HG02759 (cell line): ENCODE data around the gene F12.
"Not testable (repeated sequence)": the region's sequence is repeated elsewhere in the genome, so short reads cannot be mapped to it uniquely, and the experiment has no call there.

Experiments
- ATAC-seq: cut with Tn5 transposase; IDR thresholded peaks from one replicate; pipeline ENCODE4 v1.9.1; 2021; ENCODE audit warnings: mild to moderate bottlenecking, moderate library complexity; ENCODE audit not compliant: unreplicated experiment

The F12 gene

DNA sequence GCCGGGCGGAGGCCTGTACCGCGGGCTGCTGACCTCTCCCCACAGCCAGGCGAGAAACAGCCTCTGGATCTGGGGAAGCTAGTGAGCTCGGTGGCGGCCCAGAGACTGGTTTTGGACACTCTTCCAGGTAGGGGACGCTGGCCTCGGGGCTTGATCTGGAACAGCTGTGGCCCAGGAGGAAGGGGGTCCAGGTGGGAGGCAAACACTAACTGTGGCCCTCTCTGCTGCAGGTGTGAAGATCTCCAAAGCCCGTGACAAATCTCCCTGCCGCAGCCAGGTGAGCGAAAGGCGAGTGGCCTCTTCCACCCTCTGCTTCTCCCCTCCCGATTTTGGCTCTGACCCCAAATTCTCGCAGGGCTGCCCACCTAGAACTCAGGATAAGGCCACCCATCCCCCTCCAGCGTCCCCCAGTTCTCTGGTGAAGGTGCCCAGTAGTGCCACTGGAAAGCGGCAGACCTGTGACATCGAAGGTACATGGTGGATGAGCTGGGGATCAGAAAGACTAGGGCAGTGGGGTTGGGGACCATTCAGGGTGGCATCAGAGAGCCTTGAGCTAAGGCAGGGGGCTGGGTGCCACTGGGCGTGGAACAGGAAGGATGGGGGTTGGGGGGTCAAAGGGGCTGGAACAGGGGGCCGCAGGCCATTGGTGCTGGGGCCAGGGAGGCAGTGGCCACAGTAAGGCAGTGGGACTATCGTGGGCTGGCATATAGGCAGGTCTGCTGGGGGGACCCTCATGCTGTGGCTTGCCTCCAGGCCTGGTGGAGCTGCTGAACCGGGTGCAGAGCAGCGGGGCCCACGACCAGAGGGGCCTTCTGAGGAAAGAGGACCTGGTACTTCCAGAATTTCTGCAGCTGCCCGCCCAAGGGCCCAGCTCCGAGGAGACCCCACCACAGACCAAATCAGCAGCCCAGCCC is 38.0 kb downstream of the F12 start:
- ATAC-seq: peak; percentile 2

DNA sequence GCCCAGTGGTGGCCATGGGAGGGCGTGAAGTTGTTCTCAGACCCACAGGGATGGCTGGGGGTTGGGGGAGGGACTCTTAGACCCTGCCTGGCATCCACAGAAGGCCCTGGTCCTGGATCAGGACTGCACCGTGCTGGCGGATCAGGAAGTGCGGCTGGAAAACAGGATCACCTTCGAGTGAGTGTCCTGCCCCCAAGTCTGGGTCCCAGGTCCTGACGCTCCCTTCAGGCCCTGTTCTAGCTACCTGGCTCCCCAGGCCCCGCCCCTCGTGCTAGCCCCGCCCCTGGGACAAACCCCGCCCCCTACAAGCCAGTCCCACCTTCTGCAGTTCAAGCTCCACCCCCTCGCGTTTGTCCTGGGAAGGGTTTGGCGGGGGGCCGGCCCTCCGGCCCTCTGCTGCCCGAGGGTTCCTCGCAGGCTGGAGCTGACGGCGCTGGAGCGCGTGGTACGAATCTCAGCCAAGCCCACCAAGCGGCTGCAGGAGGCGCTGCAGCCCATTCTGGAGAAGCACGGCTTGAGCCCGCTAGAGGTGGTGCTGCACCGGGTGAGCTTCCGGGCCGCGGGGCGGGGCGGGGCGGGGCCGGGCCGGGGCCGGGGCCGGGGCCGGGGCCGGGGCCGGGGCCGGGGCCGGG is 38.8 kb downstream of the F12 start:
- peak; percentile 76 for ATAC-seq

DNA sequence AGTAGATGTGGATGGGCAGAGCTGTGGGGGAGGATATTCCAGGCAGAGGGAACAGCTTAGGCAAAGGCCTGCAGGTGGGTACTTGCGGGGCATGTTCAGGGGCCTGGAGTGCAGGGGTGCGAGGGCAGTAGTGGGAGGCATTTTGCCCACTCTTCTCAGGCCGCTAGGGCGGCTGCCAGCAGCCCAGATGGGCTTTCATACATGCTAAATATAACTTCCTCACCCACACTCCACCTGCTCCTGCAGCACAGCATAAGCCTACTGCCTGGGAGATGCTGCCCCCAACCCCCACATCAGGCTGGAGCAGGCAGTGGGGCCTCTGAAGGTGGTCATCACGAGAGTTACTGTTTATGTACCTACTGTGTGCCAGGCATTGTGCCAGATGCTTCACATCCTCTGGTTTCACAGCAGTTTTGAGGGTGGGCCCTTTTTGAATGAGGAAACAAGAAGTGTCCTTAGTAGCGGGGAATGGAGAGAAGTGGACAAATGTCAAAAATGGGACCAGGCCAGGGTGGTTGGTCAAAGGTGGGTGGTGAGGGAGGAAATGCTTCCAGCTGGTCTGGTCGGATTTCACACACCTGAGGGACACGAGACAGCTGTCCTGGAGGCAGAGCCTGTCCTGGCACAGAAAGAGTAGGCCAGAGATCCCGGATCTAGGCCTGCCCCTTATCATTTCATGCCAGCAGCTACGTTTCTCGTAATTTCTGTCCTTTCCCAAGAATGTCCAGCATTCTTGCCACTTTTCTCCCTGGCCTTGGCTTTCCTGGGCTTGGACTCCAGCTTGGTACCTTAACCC is 39.5 kb downstream of the F12 start:
- no peak for ATAC-seq

DNA sequence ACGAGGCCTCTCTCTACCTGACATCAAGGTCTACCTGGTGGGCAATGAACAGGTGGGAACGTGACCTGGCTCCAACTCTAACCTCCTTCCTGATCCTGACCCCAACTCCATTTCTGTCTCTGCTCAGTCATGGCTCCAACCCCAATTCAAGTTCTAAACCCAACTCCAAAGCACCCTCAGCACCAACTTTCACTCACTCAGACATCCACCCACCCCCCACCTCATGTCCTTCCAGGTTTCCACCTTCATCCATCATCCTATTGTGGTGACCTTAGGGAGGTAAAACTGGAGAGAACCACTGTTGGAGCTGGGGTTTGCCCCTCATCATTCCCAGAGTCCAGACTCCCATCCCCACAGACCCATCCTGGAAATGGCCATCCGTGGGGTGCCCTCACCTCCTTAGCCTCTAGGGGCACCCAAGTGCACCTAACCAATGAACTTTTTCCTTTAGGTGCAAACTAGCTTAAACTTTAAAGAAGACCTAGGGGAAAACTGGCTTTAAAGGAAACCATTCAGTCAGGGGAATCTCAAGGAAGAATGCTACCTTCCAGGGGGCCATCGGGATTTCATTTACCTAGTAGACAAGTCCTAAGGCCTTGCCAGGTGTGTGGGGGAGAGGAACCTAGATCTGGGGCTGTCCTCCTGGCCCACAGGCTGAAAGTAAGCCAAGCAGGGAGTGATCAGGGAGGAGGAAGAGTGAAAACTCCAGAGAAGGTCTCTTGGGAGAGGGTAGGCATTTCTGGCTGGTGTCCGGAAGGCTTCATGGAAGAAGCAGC is 40.3 kb downstream of the F12 start:
- no peak for ATAC-seq

DNA sequence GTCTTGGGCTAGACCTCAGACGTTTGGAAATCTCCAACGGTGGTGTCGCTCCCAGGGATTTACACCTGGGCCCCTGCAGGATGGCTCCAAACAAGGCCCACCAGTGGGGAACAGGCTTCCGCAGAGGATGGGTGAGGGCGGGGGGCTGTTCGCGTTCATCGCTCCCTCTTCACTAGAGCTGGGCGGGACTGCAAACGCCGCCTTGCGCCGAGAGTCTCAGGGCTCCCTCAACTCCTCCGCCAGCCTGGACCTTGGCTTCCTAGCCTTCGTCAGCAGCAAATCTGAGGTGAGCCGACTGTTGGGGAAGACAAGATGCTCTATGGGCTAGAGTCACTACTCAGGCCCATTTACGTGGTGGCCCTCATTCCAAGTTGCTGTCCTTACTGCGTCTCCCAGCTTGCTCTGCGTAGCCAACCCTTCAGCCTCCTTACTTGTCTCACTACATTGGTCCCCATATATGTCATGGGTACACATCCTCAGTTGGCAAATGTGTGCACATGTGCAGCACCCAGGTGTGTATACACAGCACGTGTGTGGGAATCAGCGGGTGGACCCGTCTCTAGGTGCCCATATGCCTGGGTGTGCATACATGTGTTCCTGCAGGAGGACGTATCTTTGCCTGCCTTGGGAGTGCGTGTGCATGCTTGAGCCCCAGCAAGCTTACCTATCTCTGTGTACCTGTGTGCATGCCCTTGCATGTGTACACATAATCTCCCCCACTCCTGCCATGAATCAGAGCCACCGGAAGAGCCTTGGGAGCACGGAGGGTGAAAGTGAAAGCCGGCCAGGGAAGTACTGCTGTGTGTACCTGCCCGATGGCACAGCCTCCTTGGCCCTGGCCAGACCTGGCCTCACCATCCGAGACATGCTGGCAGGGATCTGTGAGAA is 41.1 kb downstream of the F12 start:
- ATAC-seq: no peak

DNA sequence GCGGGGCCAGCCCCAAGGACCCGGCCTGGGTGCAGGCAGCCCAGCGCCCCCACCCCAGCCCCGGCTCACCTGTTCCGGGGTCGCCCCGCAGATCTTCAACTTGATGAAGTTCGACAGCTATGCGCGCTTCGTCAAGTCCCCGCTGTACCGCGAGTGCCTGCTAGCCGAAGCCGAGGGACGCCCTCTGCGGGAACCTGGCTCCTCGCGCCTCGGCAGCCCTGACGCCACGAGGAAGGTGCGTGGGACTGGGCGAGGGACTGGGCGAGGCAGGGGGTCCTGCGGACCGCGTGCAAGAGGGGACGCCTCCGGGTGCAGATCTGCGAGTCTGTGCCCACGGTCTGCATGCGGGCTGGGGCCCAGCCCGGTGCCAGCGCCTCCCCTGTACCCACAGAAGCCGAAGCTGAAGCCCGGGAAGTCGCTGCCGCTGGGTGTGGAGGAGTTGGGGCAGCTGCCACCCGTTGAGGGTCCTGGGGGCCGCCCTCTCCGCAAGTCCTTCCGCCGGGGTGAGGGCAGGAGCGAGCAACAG is 42.0 kb downstream of the F12 start:
- no peak for ATAC-seq

DNA sequence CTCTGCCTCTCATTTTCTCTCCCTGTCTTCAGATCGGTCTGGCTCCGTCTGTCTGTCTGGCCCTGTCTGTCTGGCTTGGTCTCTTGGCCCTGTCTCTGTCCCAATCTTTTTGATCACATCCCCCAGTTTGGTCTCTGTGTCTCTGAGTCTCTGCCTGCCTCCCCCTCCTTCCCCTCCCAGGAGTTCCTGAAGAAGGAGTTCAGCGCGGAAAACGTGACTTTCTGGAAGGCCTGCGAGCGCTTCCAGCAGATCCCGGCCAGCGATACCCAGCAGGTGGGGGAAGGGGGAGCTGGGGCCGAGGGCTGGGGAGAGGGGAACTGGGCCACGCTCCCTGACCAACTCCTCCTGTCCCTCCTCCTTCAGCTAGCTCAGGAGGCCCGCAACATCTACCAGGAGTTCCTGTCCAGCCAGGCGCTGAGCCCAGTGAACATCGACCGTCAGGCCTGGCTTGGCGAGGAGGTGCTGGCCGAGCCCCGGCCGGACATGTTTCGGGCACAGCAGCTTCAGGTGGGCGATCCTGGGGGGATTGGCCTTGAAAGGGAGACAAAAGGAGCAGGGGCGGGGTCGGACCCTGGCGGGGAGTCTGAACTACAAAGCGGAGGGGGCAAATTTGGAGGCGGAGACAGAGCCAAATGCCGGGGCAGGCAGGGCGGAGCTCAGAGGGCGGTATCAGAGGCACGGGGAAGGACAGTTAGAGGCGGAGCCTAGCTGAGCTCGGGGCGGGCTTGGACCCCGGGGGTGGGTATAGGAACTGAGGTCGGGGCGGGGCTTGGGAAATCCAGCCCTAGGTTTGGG is 42.6 kb downstream of the F12 start:
- no peak for ATAC-seq

DNA sequence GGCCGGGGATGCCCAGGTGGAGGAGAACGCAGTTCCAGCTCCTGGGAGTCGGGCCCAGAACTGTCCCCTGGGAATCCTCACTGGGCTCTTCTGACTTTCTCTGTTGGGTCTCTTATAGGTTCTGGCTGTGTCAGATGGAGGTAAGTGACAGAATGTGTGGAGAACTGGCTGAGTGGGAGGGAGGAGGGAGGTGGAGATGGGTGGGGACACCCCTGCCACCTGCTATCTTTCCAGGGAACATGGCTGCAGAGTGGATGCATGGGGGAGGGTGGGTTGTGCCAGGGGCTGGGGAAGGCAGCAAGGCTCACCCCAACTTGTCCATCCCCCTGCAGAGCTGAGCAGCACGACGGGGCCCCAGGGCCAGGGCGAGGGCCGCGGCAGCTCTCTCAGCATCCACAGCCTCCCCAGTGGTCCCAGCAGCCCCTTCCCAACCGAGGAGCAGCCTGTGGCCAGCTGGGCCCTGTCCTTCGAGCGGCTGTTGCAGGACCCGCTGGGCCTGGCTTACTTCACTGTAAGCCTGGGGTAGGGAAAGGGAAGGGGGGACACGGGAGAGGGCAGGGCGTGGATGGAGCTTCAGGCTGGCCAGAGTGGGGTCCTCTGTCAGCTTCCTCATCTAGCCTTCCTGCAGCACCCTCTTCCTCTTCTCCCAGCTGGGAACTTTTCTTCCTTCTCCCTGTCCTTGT is 43.4 kb downstream of the F12 start:
- ATAC-seq: no peak

DNA sequence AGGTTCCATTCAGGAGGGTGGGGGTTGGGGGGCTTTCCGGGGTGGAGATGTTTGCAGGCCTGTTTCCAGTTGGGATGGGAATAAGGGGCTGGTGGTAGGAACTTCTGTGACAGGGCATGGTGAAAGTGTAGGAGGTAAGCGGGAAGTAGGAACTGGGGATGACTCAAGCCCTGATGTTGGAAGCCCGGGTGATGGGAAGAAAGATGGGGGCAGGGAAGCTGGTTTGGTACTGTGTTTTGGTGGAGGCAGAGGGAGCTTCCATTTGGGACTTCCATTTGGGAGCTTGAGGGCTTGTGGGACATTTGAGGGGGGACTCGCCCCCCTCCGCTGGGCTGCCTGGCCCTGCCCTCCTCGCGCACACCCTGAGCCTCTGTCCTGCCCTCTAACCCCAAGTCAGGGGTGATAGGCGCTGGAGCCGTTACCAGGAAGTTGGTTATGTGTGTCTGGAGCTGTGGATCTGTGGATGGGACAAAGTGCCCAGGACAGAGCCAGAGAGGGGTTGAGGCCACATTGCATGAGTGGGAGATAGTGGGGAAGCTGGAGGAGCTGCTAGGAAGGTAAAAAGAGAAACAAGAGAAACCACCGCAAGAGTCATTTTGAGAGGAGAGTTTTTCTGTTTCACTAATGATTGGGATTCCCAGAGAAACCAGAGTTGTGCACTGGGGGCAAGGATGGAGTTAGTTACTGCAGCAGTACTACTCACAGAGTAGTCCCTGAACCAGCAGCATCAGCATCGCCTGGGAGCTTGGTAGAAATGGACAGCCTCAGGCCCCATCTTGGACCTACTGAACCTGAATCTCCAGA is 45.0 kb downstream of the F12 start:
- ATAC-seq: no peak

DNA sequence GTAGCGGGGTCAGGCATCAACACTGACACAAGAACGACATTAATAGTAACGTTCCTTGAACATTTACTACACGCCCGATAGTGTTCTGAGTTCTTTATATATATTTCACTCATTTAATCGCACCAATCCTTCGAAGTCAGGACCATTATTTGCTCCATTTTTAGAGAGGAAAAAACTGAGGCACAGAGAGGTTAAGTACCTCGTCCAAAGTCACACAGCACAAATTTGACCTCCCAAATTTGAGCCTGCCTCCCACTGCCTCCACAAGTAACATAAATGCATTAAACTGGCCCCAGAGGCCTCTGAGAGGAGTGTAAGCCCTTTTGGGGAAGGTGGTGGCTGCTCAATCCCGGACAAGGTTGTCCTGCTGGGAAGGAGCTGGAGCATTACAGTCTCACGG is 45.8 kb downstream of the F12 start:
- no peak for ATAC-seq

DNA sequence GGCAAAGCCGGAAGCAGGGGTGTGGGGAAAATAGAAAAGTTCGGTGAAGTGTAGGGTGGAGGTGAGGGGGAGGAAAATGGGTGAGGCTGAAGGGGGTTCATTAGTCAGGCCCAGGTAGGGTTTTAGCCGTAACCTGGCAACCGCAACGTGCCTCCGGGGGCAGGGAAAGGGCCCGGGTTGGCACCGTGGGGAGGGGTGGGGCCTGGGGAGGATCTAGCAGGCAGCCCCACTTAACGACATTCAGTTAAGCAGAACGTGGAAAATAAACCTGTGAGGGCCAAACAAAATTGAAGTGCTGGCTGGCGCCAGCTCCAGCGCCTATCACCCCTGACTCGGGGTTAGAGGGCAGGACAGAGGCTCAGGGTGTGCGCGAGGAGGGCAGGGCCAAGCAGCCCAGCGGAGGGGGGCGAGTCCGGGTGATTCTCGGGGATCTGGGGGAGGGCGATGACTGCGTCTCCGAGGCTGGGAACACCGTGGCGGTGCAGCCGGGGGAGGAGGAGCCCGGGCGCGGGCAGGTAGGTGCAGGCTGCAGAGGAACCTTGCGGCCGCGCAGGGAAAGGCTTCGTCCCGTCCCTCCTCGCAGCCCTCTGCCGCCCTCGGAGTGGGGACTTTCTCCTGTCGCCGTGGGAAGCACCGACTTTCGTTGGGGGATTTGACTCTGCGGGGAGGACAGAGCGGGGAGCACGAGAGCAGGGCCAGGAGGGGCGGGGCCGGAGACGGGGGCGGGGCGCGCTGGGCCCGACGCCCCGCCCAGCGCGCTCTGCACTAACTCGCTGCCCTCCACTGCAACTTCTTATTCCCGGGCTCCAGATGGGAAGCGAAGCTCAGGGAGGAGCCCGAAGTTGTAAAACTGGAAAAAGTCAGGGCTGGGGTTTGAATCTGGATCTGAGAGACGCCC is 46.5 kb downstream of the F12 start:
- ATAC-seq: peak; percentile 56

DNA sequence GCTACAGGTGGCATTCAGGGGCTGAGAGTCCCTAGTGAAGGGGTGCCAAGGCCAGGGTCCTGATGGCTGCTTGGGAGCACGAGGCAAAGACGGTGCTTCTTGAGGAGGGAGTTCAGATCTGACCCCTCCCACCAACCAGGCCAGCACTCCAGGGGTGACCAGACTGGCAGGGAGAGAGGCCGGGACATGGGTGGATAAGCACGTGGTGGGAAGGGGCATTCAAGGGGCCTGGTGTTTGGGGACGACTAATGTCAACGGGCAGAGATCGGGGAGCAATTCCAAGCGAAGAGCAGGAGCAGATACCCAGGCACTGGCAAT is 47.1 kb downstream of the F12 start:
- no peak for ATAC-seq

DNA sequence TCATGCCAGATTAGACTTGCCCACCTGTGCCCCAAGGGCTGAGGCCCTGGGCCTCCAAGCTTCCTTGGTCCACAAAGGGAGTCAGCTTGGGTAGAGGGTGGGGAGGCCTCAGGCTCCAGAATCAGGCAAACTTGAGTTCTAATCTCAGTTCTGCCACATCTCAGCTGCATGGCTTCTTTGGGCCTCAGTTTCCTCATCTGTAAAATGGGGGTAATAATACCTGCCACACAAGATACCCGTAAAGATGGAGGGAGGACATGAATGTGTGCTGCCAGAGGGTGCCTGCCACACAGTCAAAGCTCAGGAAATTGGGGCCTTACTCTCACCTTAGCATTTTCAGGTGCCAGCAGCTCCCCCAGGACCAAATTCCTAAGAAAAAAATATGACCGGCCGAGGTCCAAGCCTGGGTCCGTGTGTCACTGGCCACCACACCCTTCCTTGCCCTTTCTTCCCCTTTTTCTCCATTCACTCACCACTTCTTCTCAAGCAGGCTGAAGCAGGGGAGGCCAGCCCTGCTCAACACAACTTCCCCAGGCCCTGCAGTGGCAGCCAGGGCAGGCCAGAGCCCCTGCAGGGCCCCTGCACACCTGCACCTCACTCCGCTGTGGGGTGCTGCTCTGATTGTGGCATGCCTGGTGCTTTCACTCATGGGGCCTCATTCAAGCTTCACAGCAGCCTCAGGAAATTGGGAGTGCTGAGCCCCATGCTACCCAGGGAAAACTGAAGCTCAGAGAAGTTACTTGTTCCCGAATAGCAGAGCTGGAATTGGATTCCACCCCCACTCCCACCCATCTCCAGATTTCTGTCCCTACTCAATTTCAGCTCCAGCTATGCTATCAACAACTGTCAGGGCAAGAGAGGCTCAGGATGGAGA is 47.7 kb downstream of the F12 start:
- no peak for ATAC-seq

DNA sequence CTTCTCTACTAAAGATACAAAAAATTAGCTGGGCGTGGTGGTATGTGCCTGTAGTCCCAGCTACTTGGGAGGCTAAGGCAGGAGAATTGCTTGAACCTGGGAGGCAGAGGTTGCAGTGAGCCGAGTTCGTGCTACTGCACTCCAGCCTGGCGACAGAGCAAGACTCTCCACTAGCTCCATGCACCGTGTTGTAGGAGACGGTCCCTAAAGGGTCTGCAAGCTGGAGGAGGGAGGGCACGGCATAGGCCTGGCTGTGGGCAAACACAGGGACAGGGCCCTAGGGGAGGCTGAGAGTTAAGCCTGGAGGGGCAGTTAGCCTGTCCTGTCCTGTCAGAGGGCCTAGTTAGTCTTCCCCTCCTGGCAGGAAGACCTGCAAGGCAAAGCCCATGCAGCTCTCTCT is 48.6 kb downstream of the F12 start:
- ATAC-seq: not testable (repeated sequence)

DNA sequence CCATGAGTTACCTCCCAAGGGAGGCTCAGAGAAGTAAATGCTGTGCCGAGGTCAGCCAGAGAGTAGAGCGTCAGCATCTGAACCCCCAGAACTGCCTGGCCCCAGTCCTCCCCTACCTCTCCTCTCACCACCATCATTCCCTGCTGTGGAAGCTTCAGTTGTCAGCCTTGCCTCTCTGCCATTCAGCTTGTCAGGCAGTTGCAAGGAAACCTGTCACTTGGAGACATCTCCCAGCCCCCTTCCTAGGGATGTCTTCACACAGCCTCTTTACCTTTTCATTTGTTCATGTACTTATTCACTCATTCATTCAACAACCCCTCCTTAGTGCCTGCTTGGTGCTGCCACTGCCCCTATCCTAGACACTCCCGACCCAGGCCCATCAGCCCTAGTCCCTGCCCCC is 49.5 kb downstream of the F12 start:
- ATAC-seq: no peak

DNA sequence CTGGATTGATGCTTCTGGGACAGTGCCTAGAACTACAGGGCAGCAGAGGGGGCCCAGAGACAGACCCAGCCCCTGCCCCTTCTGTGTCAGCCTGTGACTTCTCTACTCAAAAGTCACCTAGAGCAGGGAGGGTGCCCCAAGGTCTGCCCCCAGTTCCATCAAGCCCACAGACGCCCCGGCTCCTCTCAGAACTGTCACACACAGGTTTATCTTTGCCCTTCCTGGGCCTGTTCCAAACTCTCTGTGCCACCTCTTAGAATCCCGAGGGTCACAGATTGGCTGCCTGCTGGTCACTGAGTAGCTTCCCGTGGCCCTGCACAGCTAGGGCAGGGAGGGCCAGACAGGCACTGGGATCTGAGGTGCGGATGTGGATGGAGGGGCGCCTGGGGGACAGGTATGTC is 49.9 kb downstream of the F12 start:
- ATAC-seq: no peak
